Measurements from ENCODE around the gene USP48. TPM values are rescaled to one million over a fixed set of nuclear protein-coding genes. Genes with fewer than 3 reads are reported as not detected.

The USP48 gene
- total RNA-seq, 1 experiment from 2014 or later: 84.8 TPM

- H4K5ac ChIP-seq (ENCODE audit: insufficient read length, low read depth, low read length): no peak overlapping the region
- no peak overlapping the region for H3K4ac ChIP-seq (ENCODE audit: low read depth, low read length)
- no peaks in the 10 kb centered on the region for H4K20me1 ChIP-seq (ENCODE audit: control insufficient read depth, insufficient read depth, insufficient read length)
- no peak overlapping the region for H2BK120ac ChIP-seq (ENCODE audit: low read depth, low read length, poor library complexity, severe bottlenecking)
- H3K14ac ChIP-seq (ENCODE audit: insufficient read depth, low read length): no peak overlapping the region
- TF ChIP-seq, protein P1, sequence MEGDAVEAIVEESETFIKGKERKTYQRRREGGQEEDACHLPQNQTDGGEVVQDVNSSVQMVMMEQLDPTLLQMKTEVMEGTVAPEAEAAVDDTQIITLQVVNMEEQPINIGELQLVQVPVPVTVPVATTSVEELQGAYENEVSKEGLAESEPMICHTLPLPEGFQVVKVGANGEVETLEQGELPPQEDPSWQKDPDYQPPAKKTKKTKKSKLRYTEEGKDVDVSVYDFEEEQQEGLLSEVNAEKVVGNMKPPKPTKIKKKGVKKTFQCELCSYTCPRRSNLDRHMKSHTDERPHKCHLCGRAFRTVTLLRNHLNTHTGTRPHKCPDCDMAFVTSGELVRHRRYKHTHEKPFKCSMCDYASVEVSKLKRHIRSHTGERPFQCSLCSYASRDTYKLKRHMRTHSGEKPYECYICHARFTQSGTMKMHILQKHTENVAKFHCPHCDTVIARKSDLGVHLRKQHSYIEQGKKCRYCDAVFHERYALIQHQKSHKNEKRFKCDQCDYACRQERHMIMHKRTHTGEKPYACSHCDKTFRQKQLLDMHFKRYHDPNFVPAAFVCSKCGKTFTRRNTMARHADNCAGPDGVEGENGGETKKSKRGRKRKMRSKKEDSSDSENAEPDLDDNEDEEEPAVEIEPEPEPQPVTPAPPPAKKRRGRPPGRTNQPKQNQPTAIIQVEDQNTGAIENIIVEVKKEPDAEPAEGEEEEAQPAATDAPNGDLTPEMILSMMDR (conservative IDR thresholded peaks at IDR 0.05): no peak
- no peak overlapping the region; a peak in 1 of 7 replicates for H3K27ac Mint-ChIP-seq
- H4K8ac ChIP-seq (replicated peaks; ENCODE audit: insufficient read length, low read depth, low read length): no peak overlapping the region
- WGBS (ENCODE audit: extremely low coverage, insufficient read length, low lambda C conversion rate): no CpG with 5 or more reads among the region's 11 CpGs
- no peak overlapping the region for H3K4me2 ChIP-seq (ENCODE audit: insufficient read depth, insufficient read length, low read length)
- H3K9me3 ChIP-seq (ENCODE audit: control insufficient read depth, low read depth, low read length): no peaks in the 10 kb centered on the region
- peaks cover 14% of the 10 kb centered on the region for H3K23me2 ChIP-seq (ENCODE audit: insufficient read length, low read depth, low read length, poor library complexity, severe bottlenecking)
- H3K27ac ChIP-seq (ENCODE audit: insufficient read length, low read depth, low read length): no peak overlapping the region
- H3K56ac ChIP-seq (ENCODE audit: insufficient read length, low read depth, low read length): no peak overlapping the region
- H2BK15ac ChIP-seq (ENCODE audit: low read depth, low read length): no peak overlapping the region
- H3K18ac ChIP-seq (ENCODE audit: insufficient read length, low read depth, low read length): no peak overlapping the region
- no peaks in the 10 kb centered on the region; a peak in 1 of 7 replicates for H3K36me3 Mint-ChIP-seq (ENCODE audit: insufficient read depth in 1 of 3, low read depth in 3 of 3)
- no peak overlapping the region for H3K4me3 Mint-ChIP-seq
- no peak overlapping the region for H2BK12ac ChIP-seq (ENCODE audit: insufficient read length, low read depth, low read length)
- H3K79me2 ChIP-seq (ENCODE audit: insufficient read depth, low read length): no peaks in the 10 kb centered on the region
- no peak overlapping the region for H2BK20ac ChIP-seq (ENCODE audit: low read depth, low read length, poor library complexity, severe bottlenecking)
- no peak overlapping the region for H3K9ac ChIP-seq (ENCODE audit: extremely low read depth, insufficient read length, low read length)
- no peaks in the 10 kb centered on the region for H3K9me3 Mint-ChIP-seq
- no peaks in the 10 kb centered on the region; the same call in 1 of the 2 replicates for H3K4me1 ChIP-seq (ENCODE audit: insufficient read depth, low read length)
- no peak overlapping the region for H3T11ph ChIP-seq (ENCODE audit: low read length)
- H3K27me3 ChIP-seq (ENCODE audit: insufficient read depth, low read length): no peaks in the 10 kb centered on the region; the same call in 1 of the 2 replicates
- H4K91ac ChIP-seq (ENCODE audit: insufficient read length, low read depth, low read length): no peak overlapping the region
- no peaks in the 10 kb centered on the region for H3K79me1 ChIP-seq (ENCODE audit: insufficient read depth, low read depth, low read length, poor library complexity, severe bottlenecking)
- H2AK5ac ChIP-seq (ENCODE audit: insufficient read length, low read length): no peak overlapping the region
- no peak overlapping the region for H2AFZ ChIP-seq (ENCODE audit: low read length)
- H3K27me3 Mint-ChIP-seq (ENCODE audit: low read depth): peaks cover 26% of the 10 kb centered on the region
- peak; percentile 17 for DNase-seq
- no peak overlapping the region for H2BK5ac ChIP-seq (ENCODE audit: insufficient read length, low read length)
- no peak overlapping the region for H3K23ac ChIP-seq (ENCODE audit: insufficient read length, low read depth, low read length)
- peaks cover 38 to 43% of the 10 kb centered on the region in 2 experiments for H3K4me1 Mint-ChIP-seq
These were observed 111.7 kb downstream of the USP48 start for GRCh38 chr1:21670956-21671902.
